ENCODE results near the gene SIDT1. TPM values are rescaled to one million over a fixed set of nuclear protein-coding genes. Genes with fewer than 3 reads are reported as not detected.

The SIDT1 gene
- total and polyA plus RNA-seq, 2 donors (not counting 1 experiment from before 2014, with no cell fraction given), result 53.2 to 84.4 TPM

GRCh38 chr3:113552851-113553250, 20.5 kb downstream of the SIDT1 start:
- H3K4me3 ChIP-seq (ENCODE audit: control extremely low read depth in 1 of 5, extremely low read depth in 1 of 5, insufficient read depth in 1 of 5, low read depth in 2 of 5, low read length in 4 of 5), result no peak overlapping the region
- WGBS (ENCODE audit: insufficient coverage), result 20% methylated on average over 1 of the region's 3 CpGs
- TF ChIP-seq EZH2 (IDR thresholded peaks at IDR 0.05; ENCODE audit: borderline replicate concordance, insufficient read depth, low read depth, low read length, poor library complexity, severe bottlenecking), result no peak
- TF ChIP-seq CTCF (IDR thresholded peaks at IDR 0.05), result peak; percentile 64
- Mint-ChIP-seq H3K27ac (peak overlapping the region; percentile 22), H3K4me3 (no peak overlapping the region), H3K4me1 (peaks cover 21% of the 10 kb centered on the region), H3K9me3 (ENCODE audit: insufficient read depth) (no peaks in the 10 kb centered on the region), H3K27me3 (no peaks in the 10 kb centered on the region)
- H3K79me2 ChIP-seq (ENCODE audit: control insufficient read depth, insufficient read depth, low read length), result peaks cover 65% of the 10 kb centered on the region
- peak; percentile 62 for ATAC-seq (ENCODE audit: low read depth)
- H3K9ac ChIP-seq (ENCODE audit: low read length), result no peak overlapping the region
- peaks cover 4 to 6% of the 10 kb centered on the region in 2 donors for H3K4me1 ChIP-seq (ENCODE audit: control insufficient read depth in 2 of 2, insufficient read depth in 2 of 2, low read length in 2 of 2)
- H3K27me3 ChIP-seq (replicated peaks in 1 of 4; ENCODE audit: control extremely low read depth in 1 of 4, control insufficient read depth in 3 of 4, insufficient read depth in 4 of 4, low read length in 3 of 4), result no peaks in the 10 kb centered on the region
- H3K36me3 ChIP-seq (replicated peaks in 1 of 2; ENCODE audit: control extremely low read depth in 1 of 2, control insufficient read depth in 1 of 2, extremely low read depth in 1 of 2, insufficient read depth in 2 of 2, low read length in 1 of 2), result peaks cover 0 to 13% of the 10 kb centered on the region in 2 experiments
- no peak overlapping the region for H3K4me2 ChIP-seq (replicated peaks; ENCODE audit: low read depth, low read length, poor library complexity, severe bottlenecking)
- ChIA-PET POLR2A (no interaction called here), CTCF (interaction anchor here (1.0 to 8.7 kb wide), 14 partner anchors 15 to 360 kb away, joined by 3 to 124 read pairs (median 5); partner anchors contain the start of gene NAA50)
- H2AFZ ChIP-seq (ENCODE audit: insufficient read depth, low read depth, low read length, poor library complexity, severe bottlenecking), result no peak overlapping the region
- intact Hi-C loops (cut with micrococcal nuclease), result loop anchor here (1.0 kb wide), 4 partner anchors 59 to 502 kb away; no protein-coding TSS in a partner anchor
- DNase-seq, result peak; percentile 68
- H3K9me3 ChIP-seq (ENCODE audit: control extremely low read depth in 1 of 3, control insufficient read depth in 2 of 3, insufficient read depth in 1 of 3, low read length in 2 of 3), result no peaks in the 10 kb centered on the region
- H4K20me1 ChIP-seq (ENCODE audit: control insufficient read depth, insufficient read depth, low read length, poor library complexity, severe bottlenecking), result peaks cover 22% of the 10 kb centered on the region
- H3K27ac ChIP-seq (ENCODE audit: low read length in 2 of 2), result peak overlapping the region in 1 of 2 donors; percentile 42

GRCh38 chr3:113555138-113555537, 22.8 kb downstream of the SIDT1 start:
- ATAC-seq (ENCODE audit: low read depth) (no peak), DNase-seq (no peak)
- H2AFZ ChIP-seq (ENCODE audit: insufficient read depth, low read depth, low read length, poor library complexity, severe bottlenecking), result no peak overlapping the region
- H3K27me3 Mint-ChIP-seq, result no peaks in the 10 kb centered on the region
- ChIA-PET CTCF (interaction anchor here (1.1 to 8.7 kb wide), 9 partner anchors 13 to 190 kb away, joined by 3 to 124 read pairs (median 7); partner anchors contain the start of gene NAA50), POLR2A (interaction anchor here (0.6 kb wide), 1 partner anchor 64 kb away, joined by 8 read pairs; no protein-coding TSS in a partner anchor)
- no peak overlapping the region for H3K4me3 ChIP-seq (ENCODE audit: control extremely low read depth in 1 of 5, extremely low read depth in 1 of 5, insufficient read depth in 1 of 5, low read depth in 2 of 5, low read length in 4 of 5)
- TF ChIP-seq EZH2 (IDR thresholded peaks at IDR 0.05; ENCODE audit: borderline replicate concordance, insufficient read depth, low read depth, low read length, poor library complexity, severe bottlenecking), result no peak
- no peak for TF ChIP-seq CTCF (IDR thresholded peaks at IDR 0.05)
- no peak overlapping the region for H3K4me2 ChIP-seq (replicated peaks; ENCODE audit: low read depth, low read length, poor library complexity, severe bottlenecking)
- peaks cover 68% of the 10 kb centered on the region for H3K79me2 ChIP-seq (ENCODE audit: control insufficient read depth, insufficient read depth, low read length)
- H3K9me3 Mint-ChIP-seq (ENCODE audit: insufficient read depth), result no peaks in the 10 kb centered on the region
- no peak overlapping the region for H3K4me3 Mint-ChIP-seq
- H3K4me1 ChIP-seq (ENCODE audit: control insufficient read depth in 2 of 2, insufficient read depth in 2 of 2, low read length in 2 of 2), result peaks cover 4 to 10% of the 10 kb centered on the region in 2 donors
- H3K27ac ChIP-seq (ENCODE audit: low read length in 2 of 2), result no peak overlapping the region
- H3K27ac Mint-ChIP-seq, result no peak overlapping the region
- H3K9me3 ChIP-seq (ENCODE audit: control extremely low read depth in 1 of 3, control insufficient read depth in 2 of 3, insufficient read depth in 1 of 3, low read length in 2 of 3), result no peaks in the 10 kb centered on the region
- WGBS (ENCODE audit: insufficient coverage), result 86% methylated on average over 1 of the region's 1 CpG
- H3K9ac ChIP-seq (ENCODE audit: low read length), result no peak overlapping the region
- intact Hi-C loops (cut with micrococcal nuclease), result no loop called here
- peaks cover 24% of the 10 kb centered on the region for H3K4me1 Mint-ChIP-seq
- H3K36me3 ChIP-seq (replicated peaks in 1 of 2; ENCODE audit: control extremely low read depth in 1 of 2, control insufficient read depth in 1 of 2, extremely low read depth in 1 of 2, insufficient read depth in 2 of 2, low read length in 1 of 2), result peaks cover 0 to 17% of the 10 kb centered on the region in 2 experiments
- peaks cover 28% of the 10 kb centered on the region for H4K20me1 ChIP-seq (ENCODE audit: control insufficient read depth, insufficient read depth, low read length, poor library complexity, severe bottlenecking)
- H3K27me3 ChIP-seq (replicated peaks in 1 of 4; ENCODE audit: control extremely low read depth in 1 of 4, control insufficient read depth in 3 of 4, insufficient read depth in 4 of 4, low read length in 3 of 4), result no peaks in the 10 kb centered on the region
